Uterus (tissue), 2 donors: Measurements from ENCODE around the gene MAP7D1.

ENCODE experiments used
- POLR2A ChIP-seq, 2 donors: fragments of 450-650 bp; IDR thresholded peaks; one replicate each; pipeline ENCODE4 v1.6.1; 2016; ENCODE audit warnings: antibody characterized with exemption in 2 of 2, mild to moderate bottlenecking in 1 of 2, moderate library complexity in 1 of 2
- TF ChIP-seq, protein P1 (sequence below), 4 experiments: fragments of 200-600 bp in 2 of 4; fragments of 450-650 bp in 2 of 4; sonication (generic) in 2 of 4; IDR thresholded peaks; one replicate each; pipeline ENCODE4 v1.5.1; 2016 to 2019; ENCODE audit warnings: antibody characterized with exemption in 4 of 4, mild to moderate bottlenecking in 2 of 4, moderate library complexity in 1 of 4

DNA sequence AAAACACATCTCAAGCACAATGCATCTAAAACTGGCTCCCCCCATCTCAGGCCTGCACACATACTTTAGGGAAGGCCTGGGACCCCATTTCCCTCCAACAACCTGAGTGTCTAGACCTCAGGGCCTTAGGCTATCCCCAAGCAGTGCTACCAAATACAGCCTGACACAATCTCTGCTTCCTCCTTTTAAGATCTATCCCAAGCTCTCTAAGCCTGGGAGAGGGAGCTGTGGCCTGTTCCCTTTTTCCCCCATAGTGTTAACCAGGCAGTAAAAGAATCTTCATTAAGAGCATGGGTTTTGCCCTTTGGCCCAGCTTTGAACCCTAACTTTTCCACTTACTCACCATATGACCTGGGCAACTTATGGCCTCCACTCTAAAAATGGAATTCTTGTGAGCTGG, 20.2 kb upstream of the MAP7D1 start:
- TF ChIP-seq, protein P1, sequence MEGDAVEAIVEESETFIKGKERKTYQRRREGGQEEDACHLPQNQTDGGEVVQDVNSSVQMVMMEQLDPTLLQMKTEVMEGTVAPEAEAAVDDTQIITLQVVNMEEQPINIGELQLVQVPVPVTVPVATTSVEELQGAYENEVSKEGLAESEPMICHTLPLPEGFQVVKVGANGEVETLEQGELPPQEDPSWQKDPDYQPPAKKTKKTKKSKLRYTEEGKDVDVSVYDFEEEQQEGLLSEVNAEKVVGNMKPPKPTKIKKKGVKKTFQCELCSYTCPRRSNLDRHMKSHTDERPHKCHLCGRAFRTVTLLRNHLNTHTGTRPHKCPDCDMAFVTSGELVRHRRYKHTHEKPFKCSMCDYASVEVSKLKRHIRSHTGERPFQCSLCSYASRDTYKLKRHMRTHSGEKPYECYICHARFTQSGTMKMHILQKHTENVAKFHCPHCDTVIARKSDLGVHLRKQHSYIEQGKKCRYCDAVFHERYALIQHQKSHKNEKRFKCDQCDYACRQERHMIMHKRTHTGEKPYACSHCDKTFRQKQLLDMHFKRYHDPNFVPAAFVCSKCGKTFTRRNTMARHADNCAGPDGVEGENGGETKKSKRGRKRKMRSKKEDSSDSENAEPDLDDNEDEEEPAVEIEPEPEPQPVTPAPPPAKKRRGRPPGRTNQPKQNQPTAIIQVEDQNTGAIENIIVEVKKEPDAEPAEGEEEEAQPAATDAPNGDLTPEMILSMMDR (IDR thresholded peaks at IDR 0.05), result no peak
- no peak for TF ChIP-seq POLR2A (IDR thresholded peaks at IDR 0.05)
